Endometrium (tissue), 2 donors: Measurements from ENCODE around the gene ACADL.

Experiments
- FAIRE-seq: peaks from 2 replicates; lab custom pipeline; 2012; peaks lifted over from hg19 to GRCh38; lab: Jason Lieb, UNC
- donor health status: control.
- donor health status: control.

ACADL gene

GRCh38 chr2:210224941-210225672 lies at the start of gene ACADL:
Gene ACADL (minus strand): TSS chr2:210225447. CDS start chr2:210225263, 184 bp downstream.
- no peak for FAIRE-seq

GRCh38 chr2:210271300-210271699 lies 46.1 kb upstream of the ACADL start:
- FAIRE-seq: no peak

- FAIRE-seq: no peak
These were observed 43.9 kb upstream of the ACADL start for GRCh38 chr2:210269148-210269547.

- no peak for FAIRE-seq
These were observed 43.0 kb upstream of the ACADL start for GRCh38 chr2:210268281-210268680.

- no peak for FAIRE-seq
These were observed 42.5 kb upstream of the ACADL start for GRCh38 chr2:210267698-210268097.

- FAIRE-seq: no peak
These were observed 39.0 kb upstream of the ACADL start for GRCh38 chr2:210264282-210264681.

GRCh38 chr2:210263841-210264240 lies 38.6 kb upstream of the ACADL start:
- no peak for FAIRE-seq

GRCh38 chr2:210262036-210262435 lies 36.8 kb upstream of the ACADL start:
- no peak for FAIRE-seq

- FAIRE-seq: no peak
These were observed 34.4 kb upstream of the ACADL start for GRCh38 chr2:210259687-210260086.

GRCh38 chr2:210252699-210253606 lies 27.7 kb upstream of the ACADL start:
- FAIRE-seq: no peak

GRCh38 chr2:210250622-210251021 lies 25.4 kb upstream of the ACADL start:
- no peak for FAIRE-seq

GRCh38 chr2:210233487-210233886 lies 8.2 kb upstream of the ACADL start:
- no peak for FAIRE-seq

- FAIRE-seq: no peak
These were observed 5.7 kb upstream of the ACADL start for GRCh38 chr2:210230984-210231383.

- FAIRE-seq: no peak
These were observed 5.3 kb upstream of the ACADL start for GRCh38 chr2:210230518-210230917.

- no peak for FAIRE-seq
These were observed 3.3 kb upstream of the ACADL start for GRCh38 chr2:210228586-210228985.

- no peak for FAIRE-seq
These were observed 2.2 kb upstream of the ACADL start for GRCh38 chr2:210227290-210228088.

- no peak for FAIRE-seq
These were observed 976 bp upstream of the ACADL start for GRCh38 chr2:210226223-210226622.

- no peak for FAIRE-seq
These were observed 681 bp downstream of the ACADL start for GRCh38 chr2:210224591-210224940.

GRCh38 chr2:210215120-210215519 lies 10.1 kb downstream of the ACADL start:
- no peak for FAIRE-seq

GRCh38 chr2:210210185-210210584 lies 15.1 kb downstream of the ACADL start:
- FAIRE-seq: no peak

GRCh38 chr2:210207929-210208328 lies 17.3 kb downstream of the ACADL start:
- no peak for FAIRE-seq

GRCh38 chr2:210203558-210203957 lies 21.7 kb downstream of the ACADL start:
- no peak for FAIRE-seq

GRCh38 chr2:210203147-210203546 lies 22.1 kb downstream of the ACADL start:
- FAIRE-seq: peak; percentile 67
